Measurements from ENCODE around the gene PROSER2.

Gene PROSER2

GRCh38 chr10:11866199-11866925, 43.2 kb downstream of the PROSER2 start:
- FAIRE-seq (no peak), DNase-seq (ENCODE audit: low spot score) (no peak)

- no peak for DNase-seq (ENCODE audit: low spot score)
- FAIRE-seq, result no peak
Observed at GRCh38 chr10:11869219-11869618, 46.1 kb downstream of the PROSER2 start.

- no peak for FAIRE-seq
- DNase-seq (ENCODE audit: low spot score), result no peak
Observed at GRCh38 chr10:11869743-11870460, 46.7 kb downstream of the PROSER2 start.

- FAIRE-seq (no peak), DNase-seq (ENCODE audit: low spot score) (no peak)
Observed at GRCh38 chr10:11870461-11870780, 47.3 kb downstream of the PROSER2 start.

- no peak for DNase-seq (ENCODE audit: low spot score)
- no peak for FAIRE-seq
Observed at GRCh38 chr10:11870900-11871400, 47.8 kb downstream of the PROSER2 start.

- FAIRE-seq (no peak), DNase-seq (ENCODE audit: low spot score) (no peak)
Observed at GRCh38 chr10:11871466-11871865, 48.3 kb downstream of the PROSER2 start.

- FAIRE-seq (no peak), DNase-seq (ENCODE audit: low spot score) (no peak)
Observed at GRCh38 chr10:11874568-11875493, 51.7 kb downstream of the PROSER2 start.

GRCh38 chr10:11875494-11876281, 52.5 kb downstream of the PROSER2 start:
- DNase-seq (ENCODE audit: low spot score), result peak; percentile 94
- FAIRE-seq, result peak; percentile 83

- FAIRE-seq (no peak), DNase-seq (ENCODE audit: low spot score) (no peak)
Observed at GRCh38 chr10:11876324-11876723, 53.2 kb downstream of the PROSER2 start.

GRCh38 chr10:11876805-11877590, 53.8 kb downstream of the PROSER2 start:
- FAIRE-seq, result no peak
- DNase-seq (ENCODE audit: low spot score), result no peak

- FAIRE-seq, result no peak
- DNase-seq (ENCODE audit: low spot score), result no peak
Observed at GRCh38 chr10:11877591-11877905, 54.4 kb downstream of the PROSER2 start.

GRCh38 chr10:11878776-11879175, 55.6 kb downstream of the PROSER2 start:
- DNase-seq (ENCODE audit: low spot score) (no peak), FAIRE-seq (no peak)

GRCh38 chr10:11879387-11880094, 56.4 kb downstream of the PROSER2 start:
- DNase-seq (ENCODE audit: low spot score) (no peak), FAIRE-seq (no peak)

- DNase-seq (ENCODE audit: low spot score), result peak; percentile 59
- no peak for FAIRE-seq
Observed at GRCh38 chr10:11880151-11881029, 57.2 kb downstream of the PROSER2 start.

- no peak for FAIRE-seq
- no peak for DNase-seq (ENCODE audit: low spot score)
Observed at GRCh38 chr10:11881030-11881476, 57.9 kb downstream of the PROSER2 start.

- peak; percentile 98 for DNase-seq (ENCODE audit: low spot score)
- peak; percentile 92 for FAIRE-seq
Observed at GRCh38 chr10:11881477-11882417, 58.6 kb downstream of the PROSER2 start.

GRCh38 chr10:11882646-11883375, 59.7 kb downstream of the PROSER2 start:
- DNase-seq (ENCODE audit: low spot score), result peak; percentile 93
- FAIRE-seq, result no peak

Measured in RCC 7860 (cell line).